Fibroblast of lung (primary cell): Measurements from ENCODE around the gene POLR2H. TPM values are rescaled to one million over a fixed set of nuclear protein-coding genes. Genes with fewer than 3 reads are reported as not detected.
A peak's percentile ranks its signal among the peaks of the same experiment; 100 is the strongest.

Source experiments
- DNase-seq, 2 donors: peaks; one replicate each; pipeline versions ENCODE4 v3.0.0 to v3.0.0-alpha.2; 2010; ENCODE audit warnings: low read depth in 2 of 2
- H2AFZ ChIP-seq: 2 replicates; pipeline ENCODE4 v1.5.1; 2012; ENCODE audit warnings: low read length, control low read depth, inconsistent platforms
- H3K27ac ChIP-seq: 2 replicates; pipeline ENCODE4 v1.5.1; 2011; ENCODE audit warnings: low read length, control low read depth; ENCODE audit not compliant: insufficient read depth
- H3K27me3 ChIP-seq: 2 replicates; pipeline ENCODE4 v1.5.1; 2011; ENCODE audit warnings: mild to moderate bottlenecking, low read length; ENCODE audit not compliant: control insufficient read depth, insufficient read depth
- H3K36me3 ChIP-seq: 2 replicates; pipeline ENCODE4 v1.5.1; 2011; ENCODE audit warnings: low read length; ENCODE audit not compliant: control insufficient read depth, insufficient read depth
- H3K4me1 ChIP-seq: 2 replicates; pipeline ENCODE4 v1.5.1; 2011; ENCODE audit warnings: low read length; ENCODE audit not compliant: control insufficient read depth, insufficient read depth; ENCODE audit errors: extremely low read depth
- H3K4me2 ChIP-seq: 2 replicates; pipeline ENCODE4 v1.5.1; 2011; ENCODE audit warnings: low read length, control low read depth; ENCODE audit not compliant: insufficient read depth; ENCODE audit errors: extremely low read depth
- H3K4me3 ChIP-seq, 4 experiments: fragments of 200-600 bp in 1 of 4; sonication (generic) in 1 of 4; replicated peaks in 1 of 4; 2 replicates each; pipeline ENCODE4 v1.5.1; 2011 to 2016; ENCODE audit warnings: low read length in 4 of 4, low read depth in 3 of 4, mild to moderate bottlenecking in 3 of 4, control low read depth in 2 of 4, inconsistent platforms in 1 of 4, mixed read lengths in 1 of 4; ENCODE audit not compliant: insufficient read depth in 1 of 4; ENCODE audit errors: control extremely low read depth in 1 of 4
- H3K79me2 ChIP-seq: 2 replicates; pipeline ENCODE4 v1.5.1; 2012; ENCODE audit warnings: mild to moderate bottlenecking, low read length, inconsistent platforms; ENCODE audit not compliant: control insufficient read depth, insufficient read depth
- H3K9ac ChIP-seq: 2 replicates; pipeline ENCODE4 v1.5.1; 2011; ENCODE audit warnings: mild to moderate bottlenecking, low read length, control low read depth; ENCODE audit not compliant: insufficient read depth
- H3K9me3 ChIP-seq: 2 replicates; pipeline ENCODE4 v1.5.1; 2012; ENCODE audit warnings: low read depth, low read length; ENCODE audit not compliant: control insufficient read depth, insufficient read depth
- H4K20me1 ChIP-seq: 2 replicates; pipeline ENCODE4 v1.5.1; 2011; ENCODE audit warnings: low read length; ENCODE audit not compliant: control insufficient read depth, insufficient read depth; ENCODE audit errors: extremely low read depth
- EZH2 ChIP-seq: IDR thresholded peaks from 2 replicates; pipeline ENCODE4 v1.5.1; 2012; ENCODE audit warnings: low read length, control low read depth, mild to moderate bottlenecking; ENCODE audit errors: missing control alignments
- polyA plus RNA-seq, 2 donors: library from polyadenylated mRNA; depleted of rRNA in 1 of 2; stranded (reverse) in 1 of 2; unstranded in 1 of 2; fragments of >200 nt; gene quantifications; 2 replicates each; pipeline ENCODE4 v1.2.1, GENCODE V29; 2011 to 2012; ENCODE audit warnings: missing spikeins in 1 of 2
- total RNA-seq: library from RNA; depleted of rRNA; stranded (reverse); fragments of >200 nt; gene quantifications from 2 replicates; pipeline ENCODE4 v1.2.1, GENCODE V29; 2014
- TF ChIP-seq, protein P1 (sequence below), 2 donors: IDR thresholded peaks in 1 of 2; conservative IDR thresholded peaks in 1 of 2; 1 replicate in 1 of 2; 2 replicates in 1 of 2; pipeline ENCODE4 v1.5.1; 2011 to 2012; ENCODE audit warnings: low read length in 2 of 2, control low read depth in 1 of 2, inconsistent platforms in 1 of 2, low read depth in 1 of 2, mild to moderate bottlenecking in 1 of 2

POLR2H gene
- total and polyA plus RNA-seq, 2 donors (not counting 1 experiment from before 2014, with no cell fraction given), result 62.4 to 100 TPM

DNA sequence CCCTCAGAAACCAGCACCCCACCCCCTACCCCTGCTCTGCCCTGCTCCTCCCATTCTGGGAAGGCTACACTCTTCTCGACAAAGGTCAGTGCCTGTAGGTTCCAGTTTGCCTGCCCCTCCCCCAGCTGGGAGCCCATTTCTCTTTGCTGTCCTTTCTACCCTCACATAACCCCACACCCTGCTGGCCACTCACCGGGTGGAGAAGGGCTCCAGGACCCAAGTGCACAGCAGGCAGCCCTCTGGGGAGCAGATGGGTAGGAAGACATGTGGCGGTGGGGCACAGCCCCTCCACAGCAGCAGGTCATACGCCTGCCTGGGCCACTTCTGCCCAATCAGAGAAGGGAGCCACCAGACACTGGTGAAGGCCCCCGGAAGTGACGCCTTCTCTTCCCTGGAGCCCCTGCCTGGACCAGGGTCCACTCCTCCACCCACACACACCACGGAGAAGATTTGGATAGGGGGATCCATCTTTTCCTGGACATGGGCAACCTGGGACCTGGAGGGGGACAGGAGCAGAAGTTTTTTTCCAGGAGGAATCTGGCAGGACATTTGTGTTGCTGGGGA lies 16.5 kb downstream of the POLR2H start, which contains the start of gene THPO:
Gene THPO (minus strand): TSS at position 326 of the 564 bp plus-strand sequence. CDS start 1,948 bp downstream, outside the sequence.
- no peak for TF ChIP-seq EZH2
- TF ChIP-seq, protein P1, sequence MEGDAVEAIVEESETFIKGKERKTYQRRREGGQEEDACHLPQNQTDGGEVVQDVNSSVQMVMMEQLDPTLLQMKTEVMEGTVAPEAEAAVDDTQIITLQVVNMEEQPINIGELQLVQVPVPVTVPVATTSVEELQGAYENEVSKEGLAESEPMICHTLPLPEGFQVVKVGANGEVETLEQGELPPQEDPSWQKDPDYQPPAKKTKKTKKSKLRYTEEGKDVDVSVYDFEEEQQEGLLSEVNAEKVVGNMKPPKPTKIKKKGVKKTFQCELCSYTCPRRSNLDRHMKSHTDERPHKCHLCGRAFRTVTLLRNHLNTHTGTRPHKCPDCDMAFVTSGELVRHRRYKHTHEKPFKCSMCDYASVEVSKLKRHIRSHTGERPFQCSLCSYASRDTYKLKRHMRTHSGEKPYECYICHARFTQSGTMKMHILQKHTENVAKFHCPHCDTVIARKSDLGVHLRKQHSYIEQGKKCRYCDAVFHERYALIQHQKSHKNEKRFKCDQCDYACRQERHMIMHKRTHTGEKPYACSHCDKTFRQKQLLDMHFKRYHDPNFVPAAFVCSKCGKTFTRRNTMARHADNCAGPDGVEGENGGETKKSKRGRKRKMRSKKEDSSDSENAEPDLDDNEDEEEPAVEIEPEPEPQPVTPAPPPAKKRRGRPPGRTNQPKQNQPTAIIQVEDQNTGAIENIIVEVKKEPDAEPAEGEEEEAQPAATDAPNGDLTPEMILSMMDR (conservative IDR thresholded peaks at IDR 0.05 in 1 of 2, IDR thresholded peaks at IDR 0.05 in 1 of 2; ENCODE audit: low read depth in 1 of 2, low read length in 2 of 2), result no peak
- Histone ChIP-seq H4K20me1 (no peaks in the 10 kb centered on the region), H3K9ac (no peak within 1 kb of the TSS), H3K9me3 (no peaks in the 10 kb centered on the region), H3K27me3 (peaks cover 39% of the 10 kb centered on the region), H3K79me2 (no peaks in the 10 kb centered on the region), H3K36me3 (no peaks in the 10 kb centered on the region), H3K27ac (no peak within 1 kb of the TSS), H2AFZ (no peak within 1 kb of the TSS), H3K4me1 (no peaks in the 10 kb centered on the region), H3K4me2 (no peak within 1 kb of the TSS), H3K4me3 (no peak within 1 kb of the TSS)
- DNase-seq, result no peak

DNA sequence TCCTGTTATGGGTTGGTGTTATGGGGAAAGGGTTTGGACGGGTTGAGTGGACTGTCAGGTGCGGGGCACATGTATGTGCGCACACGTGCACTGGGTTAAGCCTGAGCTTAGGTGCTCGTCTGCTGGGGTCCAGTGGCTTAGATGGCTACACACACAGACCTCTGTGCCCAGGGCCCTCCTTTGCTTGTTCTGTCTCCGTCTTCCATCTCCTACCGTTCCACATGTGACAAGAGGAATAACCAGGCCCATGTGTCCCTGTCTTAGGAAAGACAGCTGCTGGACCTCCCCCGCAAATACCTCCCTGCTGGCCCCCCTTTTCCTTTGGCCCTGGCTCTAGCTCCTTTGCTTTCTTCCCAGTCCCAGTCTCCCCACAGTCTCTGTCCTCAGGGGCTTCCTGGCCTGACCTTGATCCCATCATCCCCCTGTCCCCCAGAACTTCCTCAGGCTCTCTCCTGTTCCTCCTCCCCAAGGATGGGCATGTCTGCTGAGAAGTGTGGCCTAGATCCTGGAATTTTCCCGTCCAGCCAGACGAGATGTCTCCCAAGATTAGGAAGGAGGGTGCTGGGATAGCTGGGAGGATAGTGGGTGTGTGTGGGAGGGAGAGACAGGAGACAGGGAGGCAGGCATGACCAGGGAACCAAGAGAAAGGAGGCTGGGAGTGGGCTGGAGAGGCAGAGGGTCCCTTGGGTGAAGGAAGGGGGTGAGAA lies 17.3 kb downstream of the POLR2H start:
- H4K20me1 ChIP-seq, result no peaks in the 10 kb centered on the region
- H2AFZ ChIP-seq, result no peak overlapping the region
- no peak for DNase-seq
- no peaks in the 10 kb centered on the region for H3K4me1 ChIP-seq
- H3K27me3 ChIP-seq, result peaks cover 39% of the 10 kb centered on the region
- H3K79me2 ChIP-seq, result no peaks in the 10 kb centered on the region
- H3K4me2 ChIP-seq, result no peak overlapping the region
- no peak overlapping the region for H3K4me3 ChIP-seq
- H3K9me3 ChIP-seq, result no peaks in the 10 kb centered on the region
- no peak overlapping the region for H3K9ac ChIP-seq
- H3K36me3 ChIP-seq, result no peaks in the 10 kb centered on the region
- no peak overlapping the region for H3K27ac ChIP-seq
- no peak for TF ChIP-seq EZH2
- TF ChIP-seq, protein P1 (conservative IDR thresholded peaks at IDR 0.05 in 1 of 2, IDR thresholded peaks at IDR 0.05 in 1 of 2; ENCODE audit: low read depth in 1 of 2, low read length in 2 of 2), result no peak

DNA sequence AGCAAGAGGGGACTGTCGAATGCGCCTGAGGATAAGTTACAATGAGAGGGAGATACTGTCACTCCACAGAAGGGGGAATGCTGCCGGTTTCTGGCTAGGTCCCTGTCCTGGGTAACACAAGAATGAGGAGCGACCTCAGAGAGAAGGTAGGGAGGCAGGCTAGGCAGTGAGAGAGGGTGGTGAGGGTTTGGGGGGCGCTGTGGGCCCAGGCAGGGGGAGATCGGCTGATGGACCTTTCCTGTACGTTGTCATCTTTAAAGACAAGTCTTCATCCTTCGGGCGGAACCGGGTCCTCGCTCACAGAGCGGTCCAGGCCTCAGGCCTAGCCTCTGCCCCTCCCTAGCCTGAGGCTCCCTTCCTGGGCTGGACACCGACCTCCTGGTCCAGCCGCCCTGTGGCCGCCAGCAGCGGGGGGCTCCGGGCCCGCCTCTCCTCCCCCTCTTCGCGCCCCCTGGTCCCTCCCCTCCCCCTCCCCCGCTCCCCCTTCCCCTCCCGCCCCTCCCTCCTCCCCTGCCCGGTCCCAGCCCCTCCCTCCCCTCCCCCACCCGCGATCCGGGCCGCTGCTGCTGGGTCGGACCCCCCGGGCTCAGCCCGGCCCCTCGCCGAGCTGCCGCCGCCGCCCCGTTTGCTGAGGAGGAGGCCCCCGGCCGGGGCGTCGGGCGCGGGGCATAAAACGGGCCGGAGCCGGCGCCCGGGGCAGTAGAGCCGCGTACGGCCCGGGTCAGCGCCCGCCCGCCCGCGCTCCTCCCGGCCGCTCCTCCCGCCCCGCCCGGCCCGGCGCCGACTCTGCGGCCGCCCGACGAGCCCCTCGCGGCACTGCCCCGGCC lies 18.1 kb downstream of the POLR2H start, which contains the start of gene CHRD:
Gene CHRD (plus strand): TSS at position 697 of the 827 bp plus-strand sequence. CDS start 265 bp downstream, outside the sequence.
- Histone ChIP-seq H2AFZ (no peak within 1 kb of the TSS), H4K20me1 (no peaks in the 10 kb centered on the region), H3K4me2 (peak within 1 kb of the TSS; percentile 37), H3K27ac (no peak within 1 kb of the TSS), H3K27me3 (peaks cover 39% of the 10 kb centered on the region), H3K36me3 (no peaks in the 10 kb centered on the region), H3K9me3 (no peaks in the 10 kb centered on the region), H3K4me3 (peak within 1 kb of the TSS in 2 of 4 experiments; percentile 21 to 51), H3K4me1 (no peaks in the 10 kb centered on the region), H3K79me2 (no peaks in the 10 kb centered on the region), H3K9ac (peak within 1 kb of the TSS; percentile 27)
- no peak for DNase-seq
- TF ChIP-seq, protein P1 (conservative IDR thresholded peaks at IDR 0.05 in 1 of 2, IDR thresholded peaks at IDR 0.05 in 1 of 2; ENCODE audit: low read depth in 1 of 2, low read length in 2 of 2), result no peak
- TF ChIP-seq EZH2, result peak; percentile 86
